HG02678 (cell line): Measurements from ENCODE around the gene DZANK1.
"Not testable (repeated sequence)": the region's sequence is repeated elsewhere in the genome, so short reads cannot be mapped to it uniquely, and the experiment has no call there.

ENCODE experiments used
- ATAC-seq: cut with Tn5 transposase; IDR thresholded peaks from one replicate; pipeline ENCODE4 v1.9.1; 2021; ENCODE audit warnings: mild to moderate bottlenecking, moderate library complexity; ENCODE audit not compliant: unreplicated experiment

Gene DZANK1

DNA sequence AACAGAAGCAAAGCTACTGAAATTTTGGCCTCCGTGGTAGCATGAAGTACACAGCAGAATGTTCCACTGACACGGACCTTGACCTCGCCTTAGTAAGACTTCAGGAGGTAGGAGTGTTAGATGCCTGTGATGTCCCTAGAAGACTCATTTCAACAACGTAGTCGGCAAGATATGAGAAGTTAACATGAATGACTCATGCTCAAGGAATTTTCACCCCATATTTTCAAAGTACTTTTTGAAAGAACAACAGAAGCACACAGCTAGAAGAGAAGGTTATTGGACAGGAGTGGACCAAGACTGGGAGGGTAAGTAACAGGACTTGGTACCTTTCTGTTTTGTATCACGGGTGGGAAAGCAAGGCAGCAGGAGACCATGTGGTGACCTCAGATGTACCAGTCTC, 78.0 kb downstream of the DZANK1 start:
- no peak for ATAC-seq

DNA sequence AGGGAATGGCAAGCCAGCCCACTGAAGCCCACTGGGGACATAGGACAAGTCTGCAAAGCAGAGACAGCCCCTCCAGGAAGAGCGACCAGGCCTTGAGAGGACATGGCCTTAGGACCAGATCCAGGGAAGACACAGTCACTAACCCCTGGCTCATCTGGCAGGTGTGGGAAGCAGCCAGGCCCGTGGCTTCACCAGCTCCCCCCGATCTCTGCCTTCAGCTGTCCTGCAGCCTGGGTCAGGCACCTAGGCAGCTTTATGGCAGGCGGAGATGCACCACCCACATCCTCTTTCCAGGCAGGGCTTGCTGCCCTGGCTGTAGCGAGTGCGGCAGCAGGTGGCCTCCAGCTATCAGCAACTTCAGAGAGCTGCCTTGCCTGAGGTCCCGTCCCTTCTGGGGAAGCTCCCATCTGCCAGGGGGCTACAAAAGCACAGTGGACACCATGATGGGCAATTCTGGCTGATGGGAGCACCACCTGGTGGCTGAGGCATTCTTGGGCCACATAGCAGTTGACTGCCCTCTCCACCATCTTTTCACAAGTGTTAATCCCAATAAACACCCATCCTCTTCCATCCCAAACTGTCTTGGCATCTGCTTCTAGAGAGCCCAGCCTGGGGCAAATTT, 85.8 kb downstream of the DZANK1 start:
- ATAC-seq, result no peak

- ATAC-seq, result no peak
Measured at GRCh38 chr20:18377896-18378481, 88.8 kb downstream of the DZANK1 start.

DNA sequence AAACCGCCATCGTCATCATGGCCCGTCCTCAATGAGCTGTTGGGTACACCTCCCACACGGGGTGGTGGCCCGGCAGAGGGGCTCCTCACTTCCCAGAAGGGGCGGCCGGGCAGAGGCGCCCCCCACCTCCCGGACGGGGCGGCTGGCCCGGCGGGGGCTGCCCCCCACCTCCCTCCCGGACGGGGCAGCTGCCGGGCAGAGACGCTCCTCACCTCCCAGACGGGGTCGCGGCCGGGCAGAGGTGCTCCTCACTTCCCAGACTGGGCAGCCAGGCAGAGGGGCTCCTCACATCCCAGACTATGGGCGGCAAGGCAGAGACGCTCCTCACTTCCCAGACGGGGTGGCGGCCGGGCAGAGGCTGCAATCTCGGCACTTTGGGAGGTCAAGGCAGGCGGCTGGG, 91.3 kb downstream of the DZANK1 start:
- not testable (repeated sequence) for ATAC-seq

DNA sequence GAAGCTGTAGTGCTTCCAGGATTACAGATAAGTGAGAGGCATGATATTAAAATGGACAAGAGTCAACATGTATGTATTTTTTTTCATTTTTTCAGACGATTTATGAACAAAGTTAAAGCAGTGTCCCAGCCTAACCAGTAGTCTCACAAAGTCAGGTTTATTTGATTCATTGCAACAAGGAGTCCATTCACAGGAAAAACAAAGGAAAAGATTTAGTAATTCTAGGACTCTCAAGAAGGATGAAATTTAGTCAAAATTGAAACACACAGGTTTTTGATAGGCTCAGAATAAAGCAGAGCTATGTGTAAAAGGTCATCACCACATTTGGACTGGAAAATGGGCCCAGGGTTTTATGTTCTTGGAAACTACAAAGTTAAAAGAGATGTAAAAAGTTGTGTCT, 94.5 kb downstream of the DZANK1 start:
- ATAC-seq, result no peak

DNA sequence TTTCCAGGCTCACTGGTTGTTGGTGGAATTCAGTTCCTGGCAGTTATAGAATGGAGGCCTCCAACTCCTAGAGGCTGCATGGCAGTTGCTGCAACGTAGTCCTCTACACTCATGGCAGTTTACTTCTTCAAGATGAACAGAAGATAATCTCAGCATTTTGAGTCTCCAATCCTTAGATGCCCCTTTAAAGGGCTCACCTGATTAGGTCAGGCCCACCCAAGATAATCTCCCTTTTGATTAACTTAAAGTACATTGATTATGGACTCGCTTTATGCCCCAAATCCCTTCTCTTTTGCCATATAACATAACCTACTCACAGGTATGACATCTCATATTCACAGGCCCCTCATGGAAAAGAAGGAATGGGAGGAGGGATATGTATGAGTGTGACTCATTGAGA, 102.1 kb downstream of the DZANK1 start:
- no peak for ATAC-seq

GRCh38 chr20:18363708-18364107, 103.1 kb downstream of the DZANK1 start:
- no peak for ATAC-seq

DNA sequence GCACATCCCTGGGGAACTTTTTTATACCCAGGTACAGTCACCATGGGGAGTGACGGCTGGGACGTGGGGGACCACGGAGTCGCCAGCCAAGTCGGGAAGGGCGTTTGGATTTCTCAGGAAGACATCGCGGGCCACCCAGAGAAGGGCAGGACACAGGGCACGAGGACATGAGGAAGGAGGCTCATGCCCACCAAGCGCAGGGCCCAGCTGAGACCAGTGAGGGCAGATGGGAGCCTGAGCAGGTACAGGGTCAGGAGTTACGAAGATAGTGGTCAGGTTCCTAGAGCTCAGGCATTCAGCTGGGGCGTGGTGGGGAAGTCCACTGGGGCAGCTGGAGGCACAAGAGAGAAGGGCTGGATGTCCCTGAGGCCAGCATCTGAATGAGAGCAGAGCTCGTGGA, 103.9 kb downstream of the DZANK1 start:
- no peak for ATAC-seq

- ATAC-seq, result no peak
Measured at GRCh38 chr20:18361678-18362077, 105.2 kb downstream of the DZANK1 start.

GRCh38 chr20:18360635-18361034, 106.2 kb downstream of the DZANK1 start:
- no peak for ATAC-seq

DNA sequence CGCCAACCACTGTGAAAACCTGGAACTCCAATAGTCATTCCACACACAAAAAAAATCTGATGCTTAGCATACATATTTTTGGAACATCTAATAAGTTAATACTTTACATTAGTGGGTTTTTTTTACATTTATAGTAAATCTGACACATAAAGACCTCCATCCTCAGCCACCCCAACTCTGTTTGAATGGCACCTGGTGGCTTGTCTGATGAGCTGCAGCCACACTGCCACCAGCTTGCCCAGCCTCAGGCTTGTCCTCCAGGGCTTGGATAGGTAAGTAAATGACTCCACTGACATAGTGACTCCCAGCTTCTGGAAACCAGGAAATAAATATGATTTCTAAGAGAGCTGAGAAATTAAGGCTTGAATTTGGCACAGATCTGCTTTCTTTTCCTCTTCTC, 107.0 kb downstream of the DZANK1 start:
- ATAC-seq, result no peak

GRCh38 chr20:18349749-18350148, 117.1 kb downstream of the DZANK1 start:
- not testable (repeated sequence) for ATAC-seq
